HG03139 (cell line): Measurements from ENCODE around the gene FRMPD3.
A peak's percentile ranks its signal among the peaks of the same experiment; 100 is the strongest.
"Not testable (repeated sequence)": the region's sequence is repeated elsewhere in the genome, so short reads cannot be mapped to it uniquely, and the experiment has no call there.

Experiments used
- ATAC-seq: cut with Tn5 transposase; IDR thresholded peaks from one replicate; pipeline ENCODE4 v1.9.1; 2021; ENCODE audit not compliant: unreplicated experiment

The FRMPD3 gene

DNA sequence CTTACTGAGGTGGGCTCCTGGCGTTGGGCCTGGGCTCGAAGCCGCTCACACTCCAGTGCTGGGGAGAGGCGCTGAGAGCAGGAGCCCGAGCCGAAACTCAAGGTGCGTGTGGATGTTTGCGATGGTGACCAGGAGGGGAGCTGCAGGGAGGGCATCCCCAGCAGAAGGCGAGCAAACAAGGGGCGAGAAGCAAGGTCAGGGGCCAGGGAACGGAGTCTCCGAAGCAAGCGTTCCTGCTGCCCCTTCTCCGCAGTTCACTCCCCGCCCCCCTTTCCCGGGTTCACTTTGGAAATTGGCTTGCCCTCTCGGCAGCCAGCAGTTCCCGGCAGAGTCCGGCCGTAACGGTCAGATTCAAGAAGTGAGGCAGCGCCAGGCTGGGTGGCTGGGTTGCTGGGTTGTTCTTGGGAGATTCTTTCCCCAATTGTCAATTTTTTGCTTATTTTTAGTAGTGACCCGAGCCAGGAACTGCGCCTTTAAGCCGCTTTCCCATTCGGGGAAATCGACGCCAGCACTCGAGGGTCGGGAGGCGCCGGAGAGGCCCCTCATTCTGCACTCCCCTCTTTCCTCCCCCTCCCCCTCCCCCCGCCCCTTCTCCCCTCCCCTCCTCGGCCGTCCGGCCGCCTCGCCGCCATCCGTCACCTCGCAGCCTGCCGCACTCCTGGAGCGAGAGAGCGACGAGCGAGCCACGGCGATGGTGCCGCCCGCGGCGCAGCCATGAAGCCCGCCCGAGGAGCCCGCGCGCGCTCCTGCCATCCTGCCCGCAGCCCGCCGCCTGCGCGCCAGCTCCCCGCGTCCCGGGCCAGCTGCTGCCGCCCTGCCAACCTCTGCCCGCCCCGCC is at the start of gene FRMPD3:
FRMPD3 (plus strand) TSS at position 655 of the 838 bp plus-strand sequence. CDS start 76,937 bp downstream, outside the sequence.
- no peak for ATAC-seq

GRCh38 chrX:107420571-107420970 is 28.9 kb upstream of the FRMPD3 start:
- ATAC-seq, result no peak

- no peak for ATAC-seq
These were observed 28.1 kb upstream of the FRMPD3 start for GRCh38 chrX:107421337-107421861.

DNA sequence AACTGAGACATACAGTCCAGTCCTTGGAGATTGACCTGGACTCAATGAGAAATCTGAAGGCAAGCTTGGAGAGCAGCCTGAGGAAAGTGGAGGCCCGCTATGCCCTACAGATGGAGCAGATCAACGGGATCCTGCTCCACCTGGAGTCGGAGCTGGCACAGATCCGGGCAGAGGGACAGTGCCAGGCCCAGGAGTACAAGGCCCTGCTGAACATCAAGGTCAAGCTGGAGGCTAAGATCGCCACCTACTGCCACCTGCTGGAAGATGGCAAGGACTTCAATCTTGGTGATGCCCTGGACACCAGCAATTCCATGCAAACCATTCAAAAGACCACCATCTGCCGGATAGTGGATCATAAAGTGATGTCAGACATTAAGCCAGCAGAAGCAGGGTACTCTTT is 20.4 kb upstream of the FRMPD3 start:
- ATAC-seq, result no peak

DNA sequence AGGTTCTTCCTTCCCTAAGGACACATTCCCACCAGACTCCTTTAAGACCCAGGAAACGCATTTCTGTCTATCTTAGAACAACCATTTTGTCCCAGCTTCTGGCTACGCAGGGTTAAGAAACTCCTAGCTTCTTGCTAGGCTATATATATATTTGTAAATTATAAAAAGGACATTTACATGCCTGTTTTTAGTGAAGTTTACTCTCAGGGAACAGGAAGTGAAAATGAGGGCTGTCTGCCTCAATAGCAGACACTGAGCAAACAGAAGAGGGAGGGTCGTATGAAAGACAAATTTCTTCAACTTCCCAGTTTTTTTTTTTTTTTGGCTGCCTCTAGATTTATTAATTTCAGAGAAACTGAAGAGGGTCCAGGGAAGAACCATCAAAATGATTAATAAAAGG is 9.3 kb upstream of the FRMPD3 start:
- ATAC-seq, result no peak

GRCh38 chrX:107440692-107441091 is 8.8 kb upstream of the FRMPD3 start:
- ATAC-seq, result no peak

GRCh38 chrX:107442914-107443527 is 6.4 kb upstream of the FRMPD3 start:
- ATAC-seq, result no peak

- no peak for ATAC-seq
These were observed 4.3 kb upstream of the FRMPD3 start for GRCh38 chrX:107445146-107445545.

DNA sequence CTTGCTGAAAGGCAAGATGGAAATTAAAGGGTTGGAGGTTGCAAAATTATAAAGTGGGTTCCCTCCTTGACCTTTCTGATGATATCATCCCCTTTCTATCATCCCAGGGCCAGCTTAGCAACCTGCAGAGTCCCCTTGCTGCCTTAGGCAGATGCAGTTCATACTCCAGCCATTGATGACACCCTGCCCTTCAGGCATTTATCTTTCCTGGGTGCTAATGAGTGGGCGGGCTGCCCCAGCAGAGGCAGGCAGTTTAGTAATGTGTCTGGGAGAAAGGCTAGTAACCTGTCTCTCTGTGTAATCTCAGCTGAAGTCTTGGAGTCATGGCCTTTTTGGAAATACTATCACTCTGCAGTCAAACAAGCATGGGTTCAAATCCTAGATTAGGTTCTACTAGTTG is 3.8 kb upstream of the FRMPD3 start:
- ATAC-seq, result no peak

- ATAC-seq, result no peak
These were observed 1.8 kb upstream of the FRMPD3 start for GRCh38 chrX:107447642-107448041.

DNA sequence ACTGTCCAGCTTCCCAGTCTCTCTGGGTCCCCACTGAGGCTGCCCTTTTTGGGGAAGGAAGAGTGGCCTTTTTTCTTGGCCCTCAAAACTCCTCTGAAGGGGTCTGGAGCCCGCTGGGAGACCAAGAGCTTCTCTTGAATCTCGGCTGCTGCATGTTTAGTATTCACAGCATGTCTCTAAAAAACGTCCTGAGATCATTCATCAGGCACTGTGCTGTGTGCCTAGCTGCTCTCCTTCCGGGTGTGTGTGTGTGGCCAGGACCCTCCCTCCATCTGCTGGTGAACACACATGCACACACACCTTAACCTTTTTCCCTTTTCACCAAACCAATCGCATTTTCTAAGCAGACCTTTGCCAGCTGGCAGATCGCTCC is 841 bp upstream of the FRMPD3 start:
- no peak for ATAC-seq

- ATAC-seq, result no peak
These were observed 1.5 kb downstream of the FRMPD3 start for GRCh38 chrX:107450823-107451509.

DNA sequence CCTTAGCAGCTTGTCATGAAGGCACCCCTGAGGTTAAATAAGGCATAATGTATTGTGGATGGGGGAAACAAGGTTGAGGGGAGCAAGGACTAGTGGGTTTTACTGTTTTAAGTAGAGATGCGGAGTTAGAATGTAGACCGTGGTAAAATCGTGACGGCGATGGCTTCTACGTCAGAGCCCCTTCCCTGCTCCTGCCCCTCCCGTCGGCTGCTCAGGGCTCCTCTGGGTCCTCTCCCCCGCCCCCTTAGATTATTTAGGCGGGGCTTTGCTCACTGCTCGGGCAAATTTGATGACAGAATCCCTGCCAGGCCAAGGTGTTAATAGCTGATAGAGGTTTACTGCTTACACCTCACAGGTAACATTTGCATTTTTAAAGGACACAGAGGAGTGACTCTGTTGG is 2.3 kb downstream of the FRMPD3 start:
- ATAC-seq, result no peak

DNA sequence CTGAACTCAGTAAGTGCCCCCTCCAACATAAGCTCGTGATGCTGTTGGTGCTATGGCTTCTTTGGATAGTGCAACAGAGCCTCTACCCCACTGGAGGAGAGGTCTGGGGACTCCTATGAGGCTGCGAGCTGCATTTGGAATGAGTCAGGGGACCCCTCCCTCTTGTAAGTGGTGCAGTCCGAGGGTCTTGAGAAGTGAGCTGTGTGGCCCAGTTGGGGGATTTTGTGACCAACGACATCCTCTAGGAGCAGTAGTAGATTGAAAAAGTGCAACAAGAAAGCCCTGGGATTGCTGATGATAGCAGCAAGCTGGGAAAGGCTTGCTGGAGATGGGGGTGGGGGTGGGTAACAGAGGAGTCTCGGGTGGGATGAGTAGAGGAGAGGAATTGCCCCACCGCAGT is 3.1 kb downstream of the FRMPD3 start:
- ATAC-seq, result no peak

DNA sequence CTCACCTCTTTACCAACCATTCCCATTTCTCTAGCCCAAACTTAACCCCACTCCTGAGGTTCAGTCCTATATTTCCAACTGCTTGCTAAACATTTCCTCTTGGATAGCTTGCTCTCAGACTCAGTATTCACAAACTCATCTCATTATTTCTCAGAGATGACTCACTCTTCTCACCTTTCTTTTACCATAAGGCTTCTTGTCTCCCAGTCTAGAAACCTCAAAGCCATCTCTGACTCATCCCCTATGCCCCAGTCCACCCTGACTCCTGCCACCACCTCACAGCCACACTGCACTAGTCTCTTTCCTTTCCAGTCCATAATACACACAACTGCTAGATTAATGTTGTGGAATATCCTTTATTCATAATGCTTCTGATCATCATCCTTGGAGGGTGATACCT is 4.8 kb downstream of the FRMPD3 start:
- ATAC-seq, result peak; percentile 87

GRCh38 chrX:107457289-107457688 is 7.8 kb downstream of the FRMPD3 start:
- no peak for ATAC-seq

DNA sequence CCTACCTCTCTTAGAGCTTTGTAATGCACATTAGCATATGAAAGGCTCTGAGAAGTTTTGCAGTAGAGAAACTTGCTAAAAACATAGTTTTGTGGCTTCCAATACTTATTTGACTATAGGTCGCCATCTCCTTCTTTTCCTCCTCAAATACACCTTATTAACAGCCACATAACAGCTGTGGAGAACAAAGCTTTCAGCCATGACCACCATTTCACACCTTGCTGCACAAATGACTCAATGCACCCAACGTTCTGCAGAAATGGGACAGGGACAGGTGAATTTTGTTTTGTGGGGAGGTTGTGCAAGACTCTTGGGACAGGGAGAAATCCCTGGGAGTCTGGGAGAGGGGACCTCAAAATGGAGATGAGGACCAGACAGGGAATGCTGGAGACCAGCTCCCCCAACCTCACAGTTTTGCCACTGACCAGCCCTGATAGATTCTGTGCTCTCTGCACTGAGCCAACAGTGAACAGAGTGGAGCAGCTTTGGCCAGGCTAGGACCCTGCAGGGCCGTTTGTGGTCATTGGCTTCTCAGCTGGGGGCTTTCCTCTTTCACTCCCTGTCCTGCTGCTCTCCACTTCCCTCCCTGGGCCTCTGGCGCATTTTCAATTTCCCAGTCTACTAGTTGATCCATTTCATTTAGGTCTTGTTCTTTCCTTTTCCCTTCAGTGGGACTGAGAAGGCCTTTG is 16.6 kb downstream of the FRMPD3 start:
- ATAC-seq, result peak; percentile 91

DNA sequence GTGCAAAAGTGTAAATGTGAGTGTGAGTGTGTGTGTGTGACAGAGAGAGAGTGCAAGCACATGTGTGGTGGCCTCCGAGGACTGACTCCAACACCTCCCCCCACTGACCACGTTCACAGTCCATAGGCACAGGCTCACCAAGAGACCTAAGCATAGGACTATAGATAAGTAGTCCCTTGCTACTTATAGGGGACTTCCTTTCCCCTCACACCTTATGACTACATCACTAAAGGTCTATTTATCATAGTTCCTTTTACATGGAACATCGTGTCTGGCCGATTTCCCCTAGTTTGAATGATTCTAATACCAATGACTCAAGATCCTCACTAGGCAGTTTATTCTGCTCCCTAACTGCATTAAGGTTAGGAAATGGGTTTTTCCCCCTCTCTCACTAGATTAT is 17.8 kb downstream of the FRMPD3 start:
- no peak for ATAC-seq

GRCh38 chrX:107470198-107470597 is 20.7 kb downstream of the FRMPD3 start:
- no peak for ATAC-seq

DNA sequence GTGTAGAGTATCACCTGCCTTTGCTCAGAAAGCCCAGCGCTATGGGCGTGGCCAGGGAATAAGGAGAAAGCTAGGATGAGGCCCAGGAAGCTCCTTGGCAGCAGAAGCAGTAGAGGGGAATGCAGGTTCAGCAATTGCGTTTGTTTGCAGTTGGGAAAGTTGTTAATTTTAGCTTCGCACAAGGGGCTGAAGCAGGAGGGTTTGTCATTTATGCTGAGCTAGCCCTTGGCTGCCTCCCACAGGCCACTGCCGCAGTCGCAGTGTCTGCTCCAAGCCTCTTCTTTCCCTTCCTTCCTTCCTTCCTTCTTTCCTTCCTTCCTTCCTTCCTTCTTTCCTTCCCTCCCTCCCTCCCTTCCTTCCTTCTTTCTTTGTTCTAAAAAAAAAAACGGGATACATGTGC is 21.5 kb downstream of the FRMPD3 start:
- ATAC-seq, result no peak

DNA sequence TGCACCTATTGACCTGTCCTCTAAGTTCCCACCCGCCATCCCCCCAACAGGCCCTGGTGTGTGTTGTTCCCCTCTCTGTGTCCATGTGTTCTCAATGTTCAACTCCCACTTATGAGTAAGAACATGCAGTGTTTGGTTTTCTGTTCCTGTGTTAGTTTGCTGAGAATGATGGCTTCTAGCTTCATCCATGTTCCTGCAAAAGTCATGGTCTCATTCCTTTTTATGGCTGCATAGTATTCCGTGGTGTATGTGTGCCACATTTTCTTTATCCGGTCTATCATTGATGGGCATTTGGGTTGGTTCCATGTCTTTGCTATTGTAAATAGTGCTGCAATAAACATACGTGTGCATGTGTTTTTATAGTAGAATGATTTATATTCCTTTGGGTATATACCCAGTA is 22.0 kb downstream of the FRMPD3 start:
- not testable (repeated sequence) for ATAC-seq
